DMS153 (cell line): ENCODE data around the gene DCUN1D3.
"Not testable (repeated sequence)": the region's sequence is repeated elsewhere in the genome, so short reads cannot be mapped to it uniquely, and the experiment has no call there.

ENCODE experiments used
- DNase-seq: peaks from one replicate; lab custom pipeline; 2025; lab: John Stamatoyannopoulos, UW

The DCUN1D3 gene

GRCh38 chr16:20900299-20901067 is at the start of gene DCUN1D3, which contains the start of gene LYRM1:
DCUN1D3 (minus strand) TSS chr16:20900358; CDS start chr16:20862538, 37,820 bp downstream.
LYRM1 (plus strand) TSS chr16:20900771; CDS start chr16:20915556, 14,785 bp downstream.
- DNase-seq: peak; percentile 98

GRCh38 chr16:20949660-20950059 is 49.5 kb upstream of the DCUN1D3 start:
- no peak for DNase-seq

- DNase-seq: no peak
These were observed 48.3 kb upstream of the DCUN1D3 start for GRCh38 chr16:20948444-20948843.

- no peak for DNase-seq
These were observed 46.0 kb upstream of the DCUN1D3 start for GRCh38 chr16:20946015-20946629.

GRCh38 chr16:20945575-20945875 is 45.4 kb upstream of the DCUN1D3 start:
- not testable (repeated sequence) for DNase-seq

DNA sequence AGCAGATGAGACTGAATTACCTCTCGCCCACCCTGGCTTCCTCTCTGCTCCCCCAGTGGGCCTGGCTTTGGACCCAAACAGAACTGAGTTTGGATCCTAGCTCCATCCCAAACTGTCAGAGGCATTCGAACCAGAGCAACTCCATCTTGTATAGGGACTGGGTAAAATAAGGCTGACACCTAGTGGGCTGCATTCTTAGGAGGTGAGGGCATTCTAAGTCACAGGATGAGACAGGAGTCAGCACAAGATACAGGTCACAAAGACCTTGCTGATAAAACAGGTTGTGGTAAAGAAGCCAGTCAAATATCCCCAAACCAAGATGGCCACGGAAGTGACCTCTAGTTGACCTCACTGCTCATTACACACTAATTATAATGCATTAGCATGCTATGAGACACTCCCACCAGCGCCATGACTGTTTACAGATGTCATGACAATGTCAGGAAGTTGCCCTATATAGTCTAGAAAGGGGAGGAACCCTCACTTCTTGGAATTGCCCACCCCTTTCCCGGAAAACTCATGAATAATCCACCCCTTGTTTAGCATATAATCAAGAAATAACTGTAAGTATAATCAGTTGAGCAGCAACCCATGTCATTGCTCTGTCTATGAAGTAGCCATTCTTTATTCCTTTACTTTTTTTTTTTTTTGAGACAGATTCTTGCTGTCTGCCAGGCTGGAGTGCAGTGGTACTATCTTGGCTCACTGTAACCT is 44.9 kb upstream of the DCUN1D3 start:
- DNase-seq: no peak

GRCh38 chr16:20942256-20942655 is 42.1 kb upstream of the DCUN1D3 start:
- no peak for DNase-seq

DNA sequence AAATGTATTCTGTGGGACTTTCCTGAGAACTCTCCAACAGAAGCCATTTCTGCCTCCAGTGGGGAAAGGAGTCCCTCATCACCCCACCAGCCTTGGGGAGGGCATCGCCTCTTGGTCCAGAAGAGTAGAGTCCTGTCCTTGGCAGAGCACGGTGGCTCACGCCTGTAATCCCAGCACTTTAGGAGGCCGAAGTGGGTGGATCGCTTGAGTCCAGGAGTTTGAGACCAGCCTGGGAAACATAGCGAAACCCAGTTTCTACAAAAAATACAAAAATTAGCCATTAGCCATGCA is 41.4 kb upstream of the DCUN1D3 start:
- DNase-seq: no peak

DNA sequence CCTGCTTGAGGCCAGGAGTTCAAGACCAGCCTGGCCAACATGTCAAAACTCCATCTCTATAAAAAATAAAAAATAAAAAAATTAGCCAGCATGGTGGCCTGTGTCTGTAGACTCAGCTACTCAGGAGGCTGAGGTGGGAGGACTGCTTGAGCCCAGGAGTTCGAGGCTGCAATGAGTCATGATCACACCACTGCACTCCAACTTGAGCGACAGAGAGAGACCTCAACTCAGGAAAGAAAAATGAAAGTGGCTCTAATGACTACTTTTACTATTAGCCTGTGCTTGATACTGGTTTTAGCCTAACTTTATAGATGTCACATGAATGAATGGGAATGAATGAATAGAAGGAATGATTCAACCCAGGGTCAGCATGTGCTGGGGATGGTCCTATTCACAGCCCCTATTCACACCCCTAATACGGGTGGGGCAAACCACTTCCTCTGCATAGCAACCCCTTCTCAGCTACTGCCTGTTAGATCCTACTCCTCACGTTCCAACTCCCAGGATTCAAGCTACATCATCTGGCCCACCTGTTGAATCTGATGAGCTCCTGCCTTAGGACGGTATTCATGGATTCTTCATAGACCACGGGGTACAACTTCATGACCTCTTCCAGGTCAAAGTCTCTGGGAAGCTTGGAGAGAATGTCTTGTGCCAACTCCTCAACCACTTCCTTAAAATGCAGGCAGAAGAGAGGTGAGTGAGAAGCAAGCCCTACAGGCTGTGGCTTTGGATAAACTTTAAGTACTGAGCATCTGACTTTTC is 40.9 kb upstream of the DCUN1D3 start:
- no peak for DNase-seq

- no peak for DNase-seq
These were observed 39.5 kb upstream of the DCUN1D3 start for GRCh38 chr16:20939611-20940010.

DNA sequence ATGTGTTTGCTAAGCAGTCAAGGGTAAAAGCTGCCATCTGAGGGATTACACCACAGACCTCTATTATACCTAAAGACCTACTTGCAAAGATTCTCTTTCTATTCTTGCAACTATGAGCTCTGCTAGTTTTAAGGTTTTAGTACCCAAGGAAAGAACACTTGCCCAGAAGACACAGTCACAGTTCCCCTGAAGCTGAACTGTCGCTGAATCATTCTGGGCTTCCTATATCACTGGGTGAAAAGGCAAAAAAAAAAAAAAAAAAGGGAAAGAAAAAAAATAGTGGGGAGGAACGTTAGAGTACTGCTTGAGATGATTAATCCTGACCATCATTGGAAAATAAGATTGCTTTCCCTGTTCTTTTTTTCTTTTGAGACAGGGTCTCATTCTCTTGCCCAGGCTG is 38.3 kb upstream of the DCUN1D3 start:
- no peak for DNase-seq

GRCh38 chr16:20937736-20938135 is 37.6 kb upstream of the DCUN1D3 start:
- no peak for DNase-seq

GRCh38 chr16:20933589-20933988 is 33.4 kb upstream of the DCUN1D3 start:
- no peak for DNase-seq

DNA sequence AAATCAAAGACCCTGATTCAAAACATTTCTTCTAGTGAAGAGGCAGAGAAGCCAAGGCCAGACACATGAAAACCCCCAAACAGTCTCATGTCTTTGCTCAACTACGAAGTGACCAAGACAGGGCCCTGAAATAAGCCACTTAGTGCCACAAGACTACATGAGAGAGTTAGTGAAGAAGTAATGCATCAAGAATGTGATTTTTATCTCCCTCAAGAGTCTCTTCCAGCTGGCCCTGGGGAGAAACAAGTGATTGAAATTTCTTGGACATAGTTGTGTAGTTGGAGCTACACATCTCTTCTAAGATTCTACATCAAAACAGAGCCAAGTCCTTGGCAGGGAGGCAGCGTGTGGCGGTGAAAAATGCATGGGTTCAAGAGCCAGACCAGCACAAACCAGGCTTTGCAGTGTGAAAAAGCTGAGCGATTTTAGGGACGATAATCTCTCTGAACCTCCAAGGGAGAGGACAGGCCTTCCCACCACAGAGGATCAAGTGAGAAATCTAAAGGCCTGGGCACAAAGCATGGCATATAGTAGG is 31.0 kb upstream of the DCUN1D3 start:
- DNase-seq: no peak

- DNase-seq: no peak
These were observed 30.2 kb upstream of the DCUN1D3 start for GRCh38 chr16:20930365-20930690.

- not testable (repeated sequence) for DNase-seq
These were observed 29.7 kb upstream of the DCUN1D3 start for GRCh38 chr16:20929676-20930364.

DNA sequence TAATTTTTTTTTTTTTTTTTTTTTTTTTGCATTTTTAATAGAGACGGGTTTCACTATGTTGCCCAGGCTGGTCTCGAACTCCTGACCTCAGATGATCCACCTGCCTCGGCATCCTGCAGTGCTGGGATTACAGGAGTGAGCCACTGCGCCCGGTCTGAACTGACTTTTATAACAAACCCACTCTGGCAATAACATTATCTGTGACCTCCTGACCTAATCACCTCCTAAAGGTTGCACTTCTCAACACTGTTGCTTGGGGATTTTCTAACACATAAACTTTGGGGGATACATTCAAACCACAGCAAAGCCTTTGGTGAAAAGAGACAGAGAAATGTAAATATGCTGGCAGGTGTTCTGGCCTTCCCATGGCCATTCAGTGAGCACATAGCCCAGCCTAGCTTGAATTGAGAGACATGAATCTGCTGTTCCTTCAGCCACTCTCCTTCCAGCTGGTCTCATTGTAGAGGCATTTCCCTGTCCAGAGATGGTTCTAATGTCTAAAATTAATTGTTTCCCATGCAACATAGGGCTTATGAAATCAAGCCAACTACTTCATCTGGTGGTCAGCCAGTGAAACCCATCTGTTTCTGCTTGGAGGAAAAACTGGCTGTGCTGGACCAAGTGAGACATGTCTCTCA is 28.7 kb upstream of the DCUN1D3 start:
- no peak for DNase-seq

- DNase-seq: no peak
These were observed 25.6 kb upstream of the DCUN1D3 start for GRCh38 chr16:20925751-20926150.

DNA sequence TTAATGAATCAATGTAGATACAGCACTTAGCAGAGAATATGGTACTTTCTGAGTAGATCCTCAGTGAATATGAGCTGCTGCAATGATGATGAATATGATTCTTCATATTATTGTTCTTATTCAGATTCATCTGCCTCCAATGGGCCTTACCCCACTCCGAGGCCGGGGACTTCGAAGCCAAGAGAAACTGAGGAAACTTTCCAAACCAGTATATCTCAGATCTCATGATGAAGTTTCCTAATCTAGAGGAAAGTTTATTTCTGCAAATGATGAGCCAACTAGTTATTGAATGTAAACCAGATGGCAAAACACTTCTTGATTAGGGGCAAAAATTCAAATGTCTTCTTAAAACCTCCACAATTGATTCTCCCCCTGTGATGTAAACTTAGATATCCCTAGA is 23.7 kb upstream of the DCUN1D3 start:
- no peak for DNase-seq

DNA sequence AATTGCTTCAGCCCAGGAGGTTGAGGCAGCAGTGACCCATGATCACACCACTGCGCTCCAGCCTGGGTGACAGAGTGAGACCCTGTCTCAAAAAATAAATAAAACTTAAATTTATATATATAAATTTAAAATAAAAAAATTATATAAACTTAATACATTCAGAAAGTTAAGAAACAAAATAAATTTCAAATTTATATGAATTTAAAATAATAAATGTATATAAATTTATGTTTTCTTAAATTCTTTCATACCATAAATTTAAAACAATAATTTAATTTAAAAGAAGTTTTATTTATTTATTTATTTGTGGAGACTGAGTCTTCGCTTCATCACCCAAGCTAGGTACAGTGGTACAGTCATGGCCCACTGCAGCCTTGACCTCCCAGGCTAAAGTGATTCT is 20.6 kb upstream of the DCUN1D3 start:
- DNase-seq: no peak

DNA sequence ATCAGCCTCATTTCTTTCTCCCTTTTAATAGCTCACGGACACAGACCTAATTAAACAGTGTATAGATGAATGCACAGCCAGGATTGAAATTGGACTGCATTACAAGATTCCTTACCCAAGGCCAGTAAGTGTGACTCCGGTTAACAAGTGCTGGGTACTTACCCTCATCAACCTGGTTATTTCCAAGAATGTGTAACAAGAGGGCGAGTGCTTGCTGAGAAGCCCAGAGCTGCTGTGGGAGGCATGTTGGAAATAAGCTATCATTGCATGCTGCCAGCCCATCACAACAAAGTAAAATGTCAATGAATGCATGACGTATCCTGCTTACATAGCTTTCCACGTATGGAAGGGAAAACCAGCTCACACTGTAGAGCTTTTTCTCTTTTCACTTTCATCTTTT is 19.9 kb upstream of the DCUN1D3 start:
- no peak for DNase-seq
